Smooth muscle cell (in vitro differentiated cells): Measurements from ENCODE around the gene MAPKAPK3. TPM values are rescaled to one million over a fixed set of nuclear protein-coding genes. Genes with fewer than 3 reads are reported as not detected.

Source experiments
- DNase-seq: peaks from one replicate; lab custom pipeline; 2025; ENCODE audit not compliant: unreplicated experiment; lab: John Stamatoyannopoulos, UW
- H2AFZ ChIP-seq: fragments of 200-600 bp; sonication (generic); 2 replicates; pipeline ENCODE4 v1.6.0; 2016; ENCODE audit warnings: antibody characterized with exemption, low read depth, mild to moderate bottlenecking
- H3F3A ChIP-seq: fragments of 200-600 bp; sonication (generic); 2 replicates; pipeline ENCODE4 v1.6.0; 2017; ENCODE audit warnings: antibody characterized with exemption, low read depth
- H3K27ac ChIP-seq: fragments of 200-600 bp; sonication (generic); 2 replicates; pipeline ENCODE4 v1.5.1; 2016; ENCODE audit warnings: low read depth, mild to moderate bottlenecking
- H3K27me3 ChIP-seq: fragments of 200-600 bp; sonication (generic); 2 replicates; pipeline ENCODE4 v1.6.1; 2016; ENCODE audit warnings: low read depth, mild to moderate bottlenecking
- H3K36me3 ChIP-seq: fragments of 200-600 bp; sonication (generic); 2 replicates; pipeline ENCODE4 v1.5.1; 2016; ENCODE audit warnings: low read depth
- H3K4me1 ChIP-seq: fragments of 200-600 bp; sonication (generic); 2 replicates; pipeline ENCODE4 v1.5.1; 2016; ENCODE audit warnings: low read depth
- H3K4me2 ChIP-seq: fragments of 200-600 bp; sonication (generic); 2 replicates; pipeline ENCODE4 v1.6.0; 2016; ENCODE audit warnings: mild to moderate bottlenecking
- H3K4me3 ChIP-seq: fragments of 200-600 bp; sonication (generic); 2 replicates; pipeline ENCODE4 v1.5.1; 2016; ENCODE audit warnings: mild to moderate bottlenecking
- H3K79me2 ChIP-seq: fragments of 200-600 bp; sonication (generic); 2 replicates; pipeline ENCODE4 v1.6.0; 2016; ENCODE audit warnings: low read depth, mild to moderate bottlenecking
- H3K9ac ChIP-seq: fragments of 200-600 bp; sonication (generic); 2 replicates; pipeline ENCODE4 v1.6.0; 2016; ENCODE audit warnings: low read depth
- H3K9me3 ChIP-seq: fragments of 200-600 bp; sonication (generic); replicated peaks from 2 replicates; pipeline ENCODE4 v1.5.1; 2016; ENCODE audit warnings: low read depth
- H4K20me1 ChIP-seq: fragments of 200-600 bp; sonication (generic); 2 replicates; pipeline ENCODE4 v1.6.0; 2016; ENCODE audit warnings: low read depth
- WGBS: methylation state at CpG from one replicate; pipeline ENCODE4 v1.1.7; 2016; ENCODE audit warnings: low lambda C conversion rate; 5-methylcytosine and 5-hydroxymethylcytosine counted together
- polyA plus RNA-seq: library from polyadenylated mRNA; unstranded; fragments of >200 nt; fragmentation: Nextera tagmentation; extraction: Ambion mirVana; gene quantifications from 2 replicates; pipeline ENCODE4 v1.2.1, GENCODE V29; 2016
- total RNA-seq: library from RNA; depleted of rRNA; stranded (reverse); fragments of >200 nt; gene quantifications from 2 replicates; pipeline ENCODE4 v1.2.3, GENCODE V29; 2014
- TF ChIP-seq, protein P1 (sequence below): fragments of 200-600 bp; sonication (generic); IDR thresholded peaks from 2 replicates; pipeline ENCODE4 v1.5.1; 2017; ENCODE audit warnings: borderline replicate concordance, mild to moderate bottlenecking, antibody characterized with exemption; ENCODE audit not compliant: insufficient read depth, poor library complexity, severe bottlenecking

Gene MAPKAPK3
- total and polyA plus RNA-seq, 2 experiments from 2014 or later = 17.1 to 18.7 TPM

DNA sequence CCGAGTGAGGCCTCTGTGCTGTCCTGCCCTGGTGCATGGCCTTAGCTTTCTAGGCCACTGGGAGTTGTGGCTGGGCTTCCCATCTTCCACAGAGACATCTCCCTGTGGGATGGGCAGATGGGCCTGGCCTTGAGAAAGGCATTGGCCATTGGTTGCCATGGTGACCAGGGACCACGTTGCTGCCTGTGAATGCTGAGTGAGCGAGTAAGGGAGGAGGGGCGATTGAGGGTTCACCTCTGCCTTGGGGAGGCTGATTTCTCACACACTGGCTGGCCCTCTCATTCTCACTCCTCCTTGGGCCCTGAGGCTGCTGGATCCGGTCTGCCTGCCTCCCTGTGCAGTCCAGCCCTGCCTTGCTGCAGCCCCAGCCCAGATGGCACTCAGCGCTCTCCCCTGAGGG is 31.4 kb downstream of the MAPKAPK3 start:
- H3K27ac ChIP-seq = no peak overlapping the region
- H3K4me3 ChIP-seq = no peak overlapping the region
- H3K9ac ChIP-seq = no peak overlapping the region
- H4K20me1 ChIP-seq = no peaks in the 10 kb centered on the region
- no peaks in the 10 kb centered on the region for H3K36me3 ChIP-seq
- no peaks in the 10 kb centered on the region for H3K27me3 ChIP-seq
- H3F3A ChIP-seq = no peaks in the 10 kb centered on the region
- peaks cover 6% of the 10 kb centered on the region for H3K4me1 ChIP-seq
- 60% methylated on average over 6 of the region's 6 CpGs for WGBS
- TF ChIP-seq, protein P1, sequence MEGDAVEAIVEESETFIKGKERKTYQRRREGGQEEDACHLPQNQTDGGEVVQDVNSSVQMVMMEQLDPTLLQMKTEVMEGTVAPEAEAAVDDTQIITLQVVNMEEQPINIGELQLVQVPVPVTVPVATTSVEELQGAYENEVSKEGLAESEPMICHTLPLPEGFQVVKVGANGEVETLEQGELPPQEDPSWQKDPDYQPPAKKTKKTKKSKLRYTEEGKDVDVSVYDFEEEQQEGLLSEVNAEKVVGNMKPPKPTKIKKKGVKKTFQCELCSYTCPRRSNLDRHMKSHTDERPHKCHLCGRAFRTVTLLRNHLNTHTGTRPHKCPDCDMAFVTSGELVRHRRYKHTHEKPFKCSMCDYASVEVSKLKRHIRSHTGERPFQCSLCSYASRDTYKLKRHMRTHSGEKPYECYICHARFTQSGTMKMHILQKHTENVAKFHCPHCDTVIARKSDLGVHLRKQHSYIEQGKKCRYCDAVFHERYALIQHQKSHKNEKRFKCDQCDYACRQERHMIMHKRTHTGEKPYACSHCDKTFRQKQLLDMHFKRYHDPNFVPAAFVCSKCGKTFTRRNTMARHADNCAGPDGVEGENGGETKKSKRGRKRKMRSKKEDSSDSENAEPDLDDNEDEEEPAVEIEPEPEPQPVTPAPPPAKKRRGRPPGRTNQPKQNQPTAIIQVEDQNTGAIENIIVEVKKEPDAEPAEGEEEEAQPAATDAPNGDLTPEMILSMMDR = no peak
- H3K79me2 ChIP-seq = no peaks in the 10 kb centered on the region
- no peak for DNase-seq
- no peak overlapping the region for H3K4me2 ChIP-seq
- H3K9me3 ChIP-seq = no peaks in the 10 kb centered on the region
- H2AFZ ChIP-seq = no peak overlapping the region

DNA sequence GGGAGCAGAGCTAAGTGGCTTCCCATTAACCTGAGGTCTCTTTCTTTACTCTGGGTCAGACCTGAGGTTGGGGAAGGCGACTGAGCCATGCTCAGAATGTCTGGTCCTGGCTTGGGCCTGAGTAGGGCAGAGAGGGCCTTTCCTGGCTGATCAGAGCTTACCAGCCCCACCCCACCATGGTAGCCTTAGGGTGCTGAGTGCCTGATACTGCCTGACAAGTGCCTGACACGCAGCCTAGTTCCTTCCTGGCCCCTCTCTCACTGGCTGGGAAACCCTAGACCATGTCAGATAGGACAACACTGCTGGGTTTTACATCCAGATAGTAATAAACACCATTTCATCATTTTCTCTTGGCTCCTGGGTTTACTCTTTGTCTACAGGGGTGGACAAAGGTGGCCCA is 32.0 kb downstream of the MAPKAPK3 start:
- Histone ChIP-seq H3K27ac (no peak overlapping the region), H2AFZ (no peak overlapping the region), H3K4me2 (no peak overlapping the region), H3K4me1 (peaks cover 6% of the 10 kb centered on the region), H3K79me2 (no peaks in the 10 kb centered on the region), H3K9me3 (no peaks in the 10 kb centered on the region), H3K4me3 (no peak overlapping the region), H3K36me3 (no peaks in the 10 kb centered on the region), H3F3A (no peaks in the 10 kb centered on the region), H4K20me1 (no peaks in the 10 kb centered on the region), H3K27me3 (no peaks in the 10 kb centered on the region), H3K9ac (no peak overlapping the region)
- DNase-seq = no peak
- WGBS = 96% methylated on average over 2 of the region's 2 CpGs
- TF ChIP-seq, protein P1 = no peak

DNA sequence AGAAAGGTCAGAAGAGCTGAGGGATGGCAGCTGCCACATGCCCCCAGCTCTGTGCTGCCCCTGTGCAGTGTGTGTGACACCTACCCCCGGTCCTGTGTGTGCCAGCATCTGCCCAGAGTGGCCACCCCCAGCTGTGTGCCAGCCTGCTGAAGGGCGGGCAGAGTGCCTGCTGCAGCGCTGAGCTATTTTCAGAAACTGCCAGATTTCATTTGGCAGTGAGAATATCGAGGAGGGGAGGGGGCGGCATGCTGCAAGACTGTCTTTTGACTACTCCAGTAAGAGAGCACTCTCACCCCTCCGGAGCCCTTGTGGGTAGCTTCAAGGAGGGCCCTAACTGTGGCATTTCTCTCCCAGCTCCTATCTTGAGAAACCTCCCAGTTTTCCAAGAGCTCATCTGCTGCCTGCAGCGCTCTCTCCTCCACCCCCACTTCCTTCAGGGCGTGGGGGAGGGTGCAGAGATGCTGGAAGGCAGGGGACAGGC is 32.5 kb downstream of the MAPKAPK3 start:
- Histone ChIP-seq H3K36me3 (no peaks in the 10 kb centered on the region), H3K4me3 (no peak overlapping the region), H3K27ac (no peak overlapping the region), H3F3A (no peaks in the 10 kb centered on the region), H3K9me3 (no peaks in the 10 kb centered on the region), H3K27me3 (no peaks in the 10 kb centered on the region), H4K20me1 (no peaks in the 10 kb centered on the region), H3K4me2 (no peak overlapping the region), H2AFZ (no peak overlapping the region), H3K4me1 (peaks cover 6% of the 10 kb centered on the region), H3K79me2 (no peaks in the 10 kb centered on the region), H3K9ac (no peak overlapping the region)
- TF ChIP-seq, protein P1 = no peak
- DNase-seq = no peak
- 80% methylated on average over 8 of the region's 8 CpGs for WGBS

DNA sequence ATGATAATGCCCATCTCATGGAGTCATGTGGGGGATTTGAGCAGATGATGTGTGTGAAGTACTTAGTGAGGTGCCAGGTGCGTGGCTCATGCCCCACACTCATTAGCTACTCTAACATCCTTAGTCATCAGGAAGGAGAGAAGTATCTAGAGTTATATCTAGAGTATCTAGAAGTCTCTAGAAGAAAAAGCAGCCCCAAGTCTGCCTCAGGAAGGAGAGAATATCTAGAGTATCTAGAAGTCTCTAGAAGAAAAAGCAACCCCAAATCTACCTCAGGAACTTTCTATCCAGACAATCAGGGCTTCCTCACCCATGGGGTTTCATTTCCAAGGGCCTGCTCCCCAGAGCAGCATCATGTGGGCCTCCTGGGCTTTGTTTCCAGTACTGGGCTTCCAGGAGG is 33.1 kb downstream of the MAPKAPK3 start:
- Histone ChIP-seq H3F3A (no peaks in the 10 kb centered on the region), H2AFZ (no peak overlapping the region), H3K27ac (no peak overlapping the region), H3K4me3 (no peak overlapping the region), H3K79me2 (no peaks in the 10 kb centered on the region), H3K27me3 (no peaks in the 10 kb centered on the region), H3K4me1 (peaks cover 6% of the 10 kb centered on the region), H3K9ac (no peak overlapping the region), H4K20me1 (no peaks in the 10 kb centered on the region), H3K4me2 (no peak overlapping the region), H3K9me3 (no peaks in the 10 kb centered on the region), H3K36me3 (no peaks in the 10 kb centered on the region)
- DNase-seq = no peak
- WGBS = 100% methylated on average over 1 of the region's 1 CpG
- TF ChIP-seq, protein P1 = no peak
